SH-SY5Y (cell line): ENCODE results near the gene NHS.

Experiments
- GATA2 ChIP-seq: IDR thresholded peaks from 2 replicates; pipeline ENCODE4 v1.6.1; 2011; ENCODE audit warnings: mild to moderate bottlenecking, low read depth, low read length
- GATA3 ChIP-seq: IDR thresholded peaks from 2 replicates; pipeline ENCODE4 v1.6.1; 2011; ENCODE audit warnings: low read depth, mild to moderate bottlenecking, low read length, moderate library complexity

NHS gene

GRCh38 chrX:17377091-17377717 lies 2.2 kb downstream of the NHS start:
- no peak for TF ChIP-seq GATA2
- no peak for TF ChIP-seq GATA3

- TF ChIP-seq GATA2 = no peak
- TF ChIP-seq GATA3 = no peak
Measured at GRCh38 chrX:17377795-17378194, 2.8 kb downstream of the NHS start.

- TF ChIP-seq GATA3 = no peak
Measured at GRCh38 chrX:17380221-17380620, 5.2 kb downstream of the NHS start.

GRCh38 chrX:17390419-17390850 lies 15.4 kb downstream of the NHS start:
- no peak for TF ChIP-seq GATA2
- no peak for TF ChIP-seq GATA3

- TF ChIP-seq GATA3 = no peak
- no peak for TF ChIP-seq GATA2
Measured at GRCh38 chrX:17395154-17395553, 20.2 kb downstream of the NHS start.

GRCh38 chrX:17397074-17397473 lies 22.1 kb downstream of the NHS start:
- TF ChIP-seq GATA2 = no peak
- no peak for TF ChIP-seq GATA3

GRCh38 chrX:17403189-17403691 lies 28.2 kb downstream of the NHS start:
- TF ChIP-seq GATA2 (no peak), GATA3 (no peak)

GRCh38 chrX:17403972-17404371 lies 29.0 kb downstream of the NHS start:
- TF ChIP-seq GATA2 = no peak
- no peak for TF ChIP-seq GATA3

- TF ChIP-seq GATA2 = no peak
- no peak for TF ChIP-seq GATA3
Measured at GRCh38 chrX:17405225-17405969, 30.4 kb downstream of the NHS start.

GRCh38 chrX:17409566-17410290 lies 34.7 kb downstream of the NHS start:
- no peak for TF ChIP-seq GATA2
- no peak for TF ChIP-seq GATA3

GRCh38 chrX:17410651-17411050 lies 35.7 kb downstream of the NHS start:
- no peak for TF ChIP-seq GATA2
- no peak for TF ChIP-seq GATA3

GRCh38 chrX:17411205-17411604 lies 36.2 kb downstream of the NHS start:
- TF ChIP-seq GATA2 = no peak
- TF ChIP-seq GATA3 = no peak

- peak; percentile 25; the same call in 1 of the 2 replicates for TF ChIP-seq GATA2
- TF ChIP-seq GATA3 = 0 out of 2 replicates have a peak, but pooled peaks have one; percentile 18
Measured at GRCh38 chrX:17412692-17413091, 37.7 kb downstream of the NHS start.

- TF ChIP-seq GATA2 = no peak
- no peak for TF ChIP-seq GATA3
Measured at GRCh38 chrX:17413228-17413627, 38.2 kb downstream of the NHS start.
